DND-41 (cell line): ENCODE results near the gene MAN2B2.

ENCODE experiments used
- CTCF ChIP-seq: IDR thresholded peaks from 2 replicates; pipeline ENCODE4 v1.5.1; 2012; ENCODE audit warnings: borderline replicate concordance, low read length, moderate library complexity, mild to moderate bottlenecking; ENCODE audit not compliant: poor library complexity, severe bottlenecking; ENCODE audit errors: extremely low read depth
- EZH2 ChIP-seq: IDR thresholded peaks from 3 replicates; pipeline ENCODE4 v1.6.1; 2012; ENCODE audit warnings: borderline replicate concordance, low read depth, mild to moderate bottlenecking, moderate library complexity, low read length, inconsistent platforms; ENCODE audit not compliant: severe bottlenecking

- TF ChIP-seq EZH2 (no peak), CTCF (no peak)
Observed at GRCh38 chr4:6574747-6575502, at the start of gene MAN2B2.
